DMS153 treated with DMSO at 0.1 percent for 48 hours (cell line): ENCODE data around the gene TMEM259.
"Not testable (repeated sequence)": the region's sequence is repeated elsewhere in the genome, so short reads cannot be mapped to it uniquely, and the experiment has no call there.

Experiments used
- DNase-seq: peaks from one replicate; lab custom pipeline; 2025; ENCODE audit not compliant: unreplicated experiment; lab: John Stamatoyannopoulos, UW

TMEM259 gene

GRCh38 chr19:1040476-1041271 lies 19.8 kb upstream of the TMEM259 start:
- peak; percentile 37 for DNase-seq

GRCh38 chr19:1039646-1040475 lies 18.9 kb upstream of the TMEM259 start, which contains the start of gene ABCA7:
TSS of gene ABCA7 (plus strand) at chr19:1040107. CDS start at chr19:1041362, 1,255 bp downstream.
- DNase-seq = peak; percentile 82

- no peak for DNase-seq
Measured at GRCh38 chr19:1038978-1039645, 18.2 kb upstream of the TMEM259 start.

- DNase-seq = no peak
Measured at GRCh38 chr19:1037621-1038064, 16.7 kb upstream of the TMEM259 start.

- DNase-seq = no peak
Measured at GRCh38 chr19:1035998-1036621, 15.2 kb upstream of the TMEM259 start.

GRCh38 chr19:1032264-1032867 lies 11.4 kb upstream of the TMEM259 start:
- no peak for DNase-seq

- DNase-seq = no peak
Measured at GRCh38 chr19:1028062-1028926, 7.4 kb upstream of the TMEM259 start.

GRCh38 chr19:1027650-1028061 lies 6.7 kb upstream of the TMEM259 start:
- DNase-seq = no peak

- DNase-seq = no peak
Measured at GRCh38 chr19:1026783-1027649, 6.1 kb upstream of the TMEM259 start.

GRCh38 chr19:1025960-1026782 lies 5.2 kb upstream of the TMEM259 start, which contains the start of gene CNN2:
TSS of gene CNN2 (plus strand) at chr19:1026608. CDS start at chr19:1026662, 54 bp downstream.
- no peak for DNase-seq

GRCh38 chr19:1025080-1025479 lies 4.2 kb upstream of the TMEM259 start:
- DNase-seq = not testable (repeated sequence)

GRCh38 chr19:1023883-1024188 lies 2.9 kb upstream of the TMEM259 start:
- not testable (repeated sequence) for DNase-seq

- DNase-seq = no peak
Measured at GRCh38 chr19:1019980-1020867, 699 bp downstream of the TMEM259 start.

- DNase-seq = no peak
Measured at GRCh38 chr19:1019616-1019961, 1.3 kb downstream of the TMEM259 start.

- DNase-seq = no peak
Measured at GRCh38 chr19:1018932-1019615, 1.8 kb downstream of the TMEM259 start.

GRCh38 chr19:1018393-1018792 lies 2.5 kb downstream of the TMEM259 start:
- no peak for DNase-seq
